Sigmoid colon (tissue), 4 donors: ENCODE data around the gene BPIFB4.

Experiments
- CTCF ChIP-seq, 4 experiments: fragments of 450-650 bp in 3 of 4; fragments of 200-600 bp in 1 of 4; IDR thresholded peaks; one replicate each; pipeline ENCODE4 v1.5.1; 2016 to 2019; ENCODE audit warnings: antibody characterized with exemption in 4 of 4, mild to moderate bottlenecking in 3 of 4, moderate library complexity in 2 of 4
- EP300 ChIP-seq, 4 donors: sonication (generic); formaldehyde crosslinking; IDR thresholded peaks; one replicate each; pipeline ENCODE4 v1.6.1; 2017; ENCODE audit warnings: antibody characterized with exemption in 4 of 4
- POLR2A ChIP-seq, 2 donors: fragments of 450-650 bp; IDR thresholded peaks; one replicate each; pipeline ENCODE4 v1.6.1; 2016; ENCODE audit warnings: antibody characterized with exemption in 2 of 2, mild to moderate bottlenecking in 2 of 2, moderate library complexity in 2 of 2

DNA sequence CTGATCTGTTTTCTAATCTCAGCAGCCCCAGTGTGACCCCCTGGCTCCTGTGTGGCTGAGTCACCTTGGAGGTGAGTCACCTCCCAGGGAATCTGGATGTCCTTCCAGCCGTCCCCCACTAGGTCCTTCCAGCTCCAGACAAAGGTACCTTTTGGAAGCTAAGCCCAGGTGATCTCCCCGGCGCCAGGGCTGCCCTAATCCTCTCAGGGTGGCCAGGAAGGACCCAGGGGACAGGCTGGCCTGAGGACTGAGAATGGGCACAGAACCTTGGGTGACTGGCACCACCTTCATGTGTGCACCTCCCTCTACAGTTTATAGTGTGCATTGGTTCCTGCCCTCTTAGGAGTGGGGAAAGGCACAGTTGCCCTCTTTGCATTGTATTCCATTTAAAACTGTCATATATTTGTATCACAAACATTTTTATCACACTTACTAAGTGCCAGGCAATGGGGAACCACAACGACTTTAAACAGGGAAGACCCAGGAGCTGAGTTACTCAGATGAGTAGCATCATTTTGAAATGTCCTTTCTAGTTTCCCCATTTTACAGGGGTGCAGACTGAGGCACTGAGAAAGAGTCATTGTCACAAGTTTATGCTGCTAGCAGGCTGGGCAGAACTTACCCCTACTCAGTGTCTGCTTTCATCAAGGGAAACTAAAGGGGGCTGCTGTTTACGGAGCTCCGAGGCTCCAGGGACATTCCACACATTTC, 2.6 kb upstream of the BPIFB4 start:
- TF ChIP-seq CTCF (IDR thresholded peaks at IDR 0.05) (no peak), POLR2A (IDR thresholded peaks at IDR 0.05) (no peak), EP300 (IDR thresholded peaks at IDR 0.05) (no peak)
